Neural progenitor cell (in vitro differentiated cells): Measurements from ENCODE around the gene LYSMD1.

Source experiments
- CTCF ChIP-seq: fragments of 200-600 bp; sonication (generic); IDR thresholded peaks from 2 replicates; pipeline ENCODE4 v1.5.1; 2017; ENCODE audit warnings: antibody characterized with exemption, mild to moderate bottlenecking
- EZH2 ChIP-seq: fragments of 200-600 bp; sonication (generic); IDR thresholded peaks from 2 replicates; pipeline ENCODE4 v1.6.1; 2017; ENCODE audit warnings: antibody characterized with exemption, mild to moderate bottlenecking, moderate library complexity
- EZH2phosphoT487 ChIP-seq: fragments of 200-600 bp; sonication (generic); IDR thresholded peaks from 2 replicates; pipeline ENCODE4 v1.6.1; 2017; ENCODE audit warnings: antibody characterized with exemption

- TF ChIP-seq CTCF (no peak), EZH2 (no peak), EZH2phosphoT487 (no peak)
Measured at GRCh38 chr1:151147665-151148064, 18.0 kb downstream of the LYSMD1 start.
